Endothelial cell of umbilical vein (primary cell): ENCODE results near the gene CYP2S1.

Experiments used
- CTCF ChIP-seq, 2 donors: IDR thresholded peaks; 1 replicate in 1 of 2; 2 replicates in 1 of 2; pipeline ENCODE4 v1.5.1; 2011; ENCODE audit warnings: low read length in 2 of 2, mild to moderate bottlenecking in 2 of 2, moderate library complexity in 2 of 2, control low read depth in 1 of 2, inconsistent platforms in 1 of 2, low read depth in 1 of 2; ENCODE audit not compliant: insufficient read depth in 1 of 2; ENCODE audit errors: extremely low read depth in 1 of 2
- EZH2 ChIP-seq: IDR thresholded peaks from 2 replicates; pipeline ENCODE4 v1.6.1; 2012; ENCODE audit warnings: borderline replicate concordance, low read depth, mild to moderate bottlenecking, moderate library complexity, low read length, inconsistent platforms; ENCODE audit not compliant: severe bottlenecking
- FOS ChIP-seq: IDR thresholded peaks from 2 replicates; pipeline ENCODE4 v1.6.1; 2011; ENCODE audit warnings: mild to moderate bottlenecking, low read length, moderate library complexity, borderline replicate concordance; ENCODE audit not compliant: insufficient read depth
- JUN ChIP-seq: IDR thresholded peaks from 2 replicates; pipeline ENCODE4 v1.6.1; 2011; ENCODE audit warnings: borderline replicate concordance, low read depth; ENCODE audit not compliant: insufficient read length, insufficient read depth
- MAX ChIP-seq: IDR thresholded peaks from 2 replicates; pipeline ENCODE4 v1.6.1; 2011; ENCODE audit not compliant: insufficient read depth, insufficient read length
- MYC ChIP-seq: IDR thresholded peaks from one replicate; pipeline ENCODE4 v1.6.1; 2011; ENCODE audit warnings: mild to moderate bottlenecking, low read depth, low read length
- POLR2A ChIP-seq: IDR thresholded peaks from 2 replicates; pipeline ENCODE4 v1.6.1; 2012; ENCODE audit warnings: low read depth, mild to moderate bottlenecking, control low read depth, low read length
- POLR2AphosphoS5 ChIP-seq: IDR thresholded peaks from 2 replicates; pipeline ENCODE4 v1.6.1; 2012; ENCODE audit warnings: low read depth, mild to moderate bottlenecking, control low read depth, low read length, moderate library complexity; ENCODE audit not compliant: insufficient read depth

DNA sequence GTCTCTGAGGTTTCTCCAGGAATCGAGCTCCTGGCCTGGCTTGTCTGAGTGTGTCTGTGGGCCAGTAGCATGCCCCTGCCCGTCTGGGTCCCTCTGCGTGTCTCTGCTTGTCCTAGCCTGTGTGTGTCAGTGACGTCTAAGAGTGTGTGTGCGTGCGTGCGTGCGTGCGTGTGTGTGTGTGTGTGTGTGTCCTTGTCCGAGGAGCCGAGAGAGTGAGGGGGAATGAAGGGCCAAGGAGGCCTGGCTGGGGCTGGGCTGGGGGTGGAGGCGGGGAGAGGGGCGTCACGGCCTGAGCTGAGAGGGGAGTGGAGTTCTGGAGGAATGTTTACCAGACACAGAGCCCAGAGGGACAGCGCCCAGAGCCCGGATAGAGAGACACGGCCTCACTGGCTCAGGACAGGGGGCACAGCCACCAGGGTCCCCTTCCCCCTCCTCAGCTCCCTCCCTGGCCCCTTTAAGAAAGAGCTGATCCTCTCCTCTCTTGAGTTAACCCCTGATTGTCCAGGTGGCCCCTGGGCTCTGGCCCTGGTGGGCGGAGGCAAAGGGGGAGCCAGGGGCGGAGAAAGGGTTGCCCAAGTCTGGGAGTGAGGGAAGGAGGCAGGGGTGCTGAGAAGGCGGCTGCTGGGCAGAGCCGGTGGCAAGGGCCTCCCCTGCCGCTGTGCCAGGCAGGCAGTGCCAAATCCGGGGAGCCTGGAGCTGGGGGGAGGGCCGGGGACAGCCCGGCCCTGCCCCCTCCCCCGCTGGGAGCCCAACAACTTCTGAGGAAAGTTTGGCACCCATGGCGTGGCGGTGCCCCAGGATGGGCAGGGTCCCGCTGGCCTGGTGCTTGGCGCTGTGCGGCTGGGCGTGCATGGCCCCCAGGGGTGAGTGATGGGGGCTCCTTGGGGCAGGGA lies 25.8 kb downstream of the CYP2S1 start, which contains the start of gene AXL:
- TF ChIP-seq CTCF (IDR thresholded peaks at IDR 0.05; ENCODE audit: extremely low read depth in 1 of 2, insufficient read depth in 1 of 2, low read depth in 1 of 2, low read length in 2 of 2) (no peak), EZH2 (no peak), POLR2A (peak; percentile 77), MAX (no peak), FOS (no peak), MYC (no peak), POLR2AphosphoS5 (peak; percentile 86), JUN (no peak)
